KMS-11 (cell line): ENCODE measurements around the gene USP24.

ENCODE experiments used
- H2AFZ ChIP-seq: fragments of 200-600 bp; sonication (generic); 2 replicates; pipeline ENCODE4 v1.6.1; 2016; ENCODE audit warnings: antibody characterized with exemption, mixed run types, low read depth
- H3K27ac ChIP-seq: fragments of 200-600 bp; sonication (generic); 2 replicates; pipeline ENCODE4 v1.6.1; 2016; ENCODE audit warnings: mild to moderate bottlenecking, mixed run types
- H3K27me3 ChIP-seq: fragments of 200-600 bp; sonication (generic); 2 replicates; pipeline ENCODE4 v1.6.1; 2017; ENCODE audit warnings: mild to moderate bottlenecking, low read depth, mixed run types, moderate library complexity; ENCODE audit not compliant: insufficient read depth
- H3K36me3 ChIP-seq: fragments of 200-600 bp; sonication (generic); 2 replicates; pipeline ENCODE4 v1.6.1; 2017; ENCODE audit warnings: mild to moderate bottlenecking, mixed run types; ENCODE audit not compliant: insufficient read depth
- H3K4me1 ChIP-seq: fragments of 200-600 bp; sonication (generic); 2 replicates; pipeline ENCODE4 v1.6.1; 2016; ENCODE audit warnings: mild to moderate bottlenecking, low read depth, mixed run types; ENCODE audit not compliant: poor library complexity, severe bottlenecking
- H3K4me2 ChIP-seq: fragments of 200-600 bp; sonication (generic); 2 replicates; pipeline ENCODE4 v1.7.0; 2016; ENCODE audit warnings: mild to moderate bottlenecking, mixed run types
- H3K4me3 ChIP-seq: fragments of 200-600 bp; sonication (generic); IDR thresholded peaks from 2 replicates; pipeline ENCODE4 v1.6.1; 2017; ENCODE audit warnings: low read depth, low read length, mixed read lengths; ENCODE audit not compliant: insufficient read depth
- H3K79me2 ChIP-seq: fragments of 200-600 bp; sonication (generic); 2 replicates; pipeline ENCODE4 v1.6.1; 2016; ENCODE audit warnings: low read depth, mixed run types; ENCODE audit not compliant: insufficient read depth
- H3K9ac ChIP-seq: fragments of 200-600 bp; sonication (generic); 2 replicates; pipeline ENCODE4 v1.6.1; 2016; ENCODE audit warnings: mild to moderate bottlenecking, mixed run types
- H4K20me1 ChIP-seq: fragments of 200-600 bp; sonication (generic); 2 replicates; pipeline ENCODE4 v1.6.1; 2016; ENCODE audit warnings: mild to moderate bottlenecking, mixed run types; ENCODE audit not compliant: insufficient read depth
- CTCF ChIP-seq: fragments of 200-600 bp; sonication (generic); conservative IDR thresholded peaks from 2 replicates; pipeline ENCODE4 v1.6.1; 2017; ENCODE audit warnings: low read depth, mild to moderate bottlenecking, antibody characterized with exemption, low read length, moderate library complexity, mixed read lengths

The USP24 gene

GRCh38 chr1:55038552-55038838 lies 176.7 kb downstream of the USP24 start:
- Histone ChIP-seq H2AFZ (no peak overlapping the region), H3K36me3 (no peaks in the 10 kb centered on the region), H3K79me2 (no peaks in the 10 kb centered on the region), H3K27ac (no peak overlapping the region), H3K9ac (no peak overlapping the region), H3K4me3 (no peak overlapping the region), H4K20me1 (no peaks in the 10 kb centered on the region), H3K4me2 (no peak overlapping the region), H3K4me1 (no peaks in the 10 kb centered on the region), H3K27me3 (no peaks in the 10 kb centered on the region)
- TF ChIP-seq CTCF: no peak

- Histone ChIP-seq H3K27ac (no peak overlapping the region), H3K27me3 (no peaks in the 10 kb centered on the region), H3K36me3 (no peaks in the 10 kb centered on the region), H3K79me2 (no peaks in the 10 kb centered on the region), H4K20me1 (no peaks in the 10 kb centered on the region), H3K9ac (no peak overlapping the region), H3K4me1 (no peaks in the 10 kb centered on the region), H3K4me2 (no peak overlapping the region), H2AFZ (no peak overlapping the region), H3K4me3 (no peak overlapping the region)
- no peak for TF ChIP-seq CTCF
These were observed 177.2 kb downstream of the USP24 start for GRCh38 chr1:55037733-55038551.

DNA sequence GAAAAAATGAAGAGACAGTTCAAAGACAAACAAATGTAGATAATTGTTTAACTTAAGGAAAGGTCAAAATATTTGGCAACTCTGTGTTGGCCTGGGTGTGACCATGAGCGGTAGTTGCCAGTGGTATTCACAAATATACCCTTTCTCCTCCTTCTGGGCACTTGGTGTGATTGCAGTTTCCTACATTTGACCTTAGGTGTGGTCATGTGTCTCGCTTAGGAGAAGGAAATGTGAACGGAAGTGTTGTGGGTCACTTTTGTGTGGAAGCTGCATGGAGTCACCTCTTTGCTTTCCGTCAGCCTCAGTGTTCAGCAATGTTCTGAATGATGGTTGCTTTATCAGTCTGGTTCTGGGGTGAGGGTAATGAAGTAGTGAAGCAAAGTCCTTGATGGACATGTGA lies 179.3 kb downstream of the USP24 start:
- no peaks in the 10 kb centered on the region for H3K36me3 ChIP-seq
- no peaks in the 10 kb centered on the region for H3K27me3 ChIP-seq
- no peaks in the 10 kb centered on the region for H4K20me1 ChIP-seq
- no peak overlapping the region for H3K4me3 ChIP-seq
- no peak overlapping the region for H3K9ac ChIP-seq
- H2AFZ ChIP-seq: no peak overlapping the region
- no peak overlapping the region for H3K4me2 ChIP-seq
- H3K4me1 ChIP-seq: no peaks in the 10 kb centered on the region
- no peak for TF ChIP-seq CTCF
- H3K27ac ChIP-seq: no peak overlapping the region
- H3K79me2 ChIP-seq: no peaks in the 10 kb centered on the region

DNA sequence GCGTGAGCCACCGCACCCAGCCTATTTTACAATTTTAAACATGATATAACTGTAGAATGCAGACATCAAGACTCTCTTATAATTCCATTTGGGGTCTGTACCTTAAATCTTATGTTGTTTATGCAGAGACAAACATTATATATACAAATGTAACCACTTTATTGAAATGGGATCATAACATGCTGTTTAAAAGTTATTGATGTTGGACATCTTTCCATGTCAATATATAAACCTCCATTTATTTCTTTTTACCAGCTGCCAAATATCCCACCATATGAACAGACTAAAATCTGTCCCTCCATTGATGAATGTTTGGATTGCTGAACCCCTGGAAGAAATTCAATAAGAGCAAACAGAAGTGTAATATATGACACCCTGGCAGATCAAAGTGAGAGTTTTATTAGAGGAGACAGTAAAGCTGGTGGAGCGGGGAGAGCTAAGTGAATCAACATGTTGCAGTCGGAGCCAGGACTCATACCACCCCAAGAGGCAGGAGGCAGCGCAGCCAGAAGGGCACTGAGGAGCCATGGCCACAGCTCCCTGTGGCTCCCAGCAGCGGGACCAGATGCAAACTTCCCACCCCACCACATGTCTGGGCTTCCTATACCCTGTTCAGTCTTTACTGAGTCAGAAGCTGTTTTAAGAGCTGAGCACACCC lies 180.6 kb downstream of the USP24 start:
- Histone ChIP-seq H4K20me1 (no peaks in the 10 kb centered on the region), H3K9ac (no peak overlapping the region), H3K27me3 (no peaks in the 10 kb centered on the region), H3K27ac (no peak overlapping the region), H3K4me1 (no peaks in the 10 kb centered on the region), H3K79me2 (no peaks in the 10 kb centered on the region), H3K4me2 (no peak overlapping the region), H3K36me3 (no peaks in the 10 kb centered on the region), H2AFZ (no peak overlapping the region), H3K4me3 (no peak overlapping the region)
- no peak for TF ChIP-seq CTCF
